H1 (cell line): ENCODE data around the gene PKN3. TPM values are rescaled to one million over a fixed set of nuclear protein-coding genes. Genes with fewer than 3 reads are reported as not detected.

Experiments
- BACH1 ChIP-seq: IDR thresholded peaks from 2 replicates; pipeline ENCODE4 v1.6.1; 2012; ENCODE audit warnings: low read length, improper control_type of control experiment
- CBX8 ChIP-seq: fragments of 300-800, 300-1000 bp; sonication (generic); IDR thresholded peaks from 2 replicates; pipeline ENCODE4 v1.7.1; 2016; ENCODE audit warnings: low read depth, low read length, borderline replicate concordance
- CHD2 ChIP-seq: IDR thresholded peaks from 2 replicates; pipeline ENCODE4 v1.6.1; 2012; ENCODE audit warnings: low read length, improper control_type of control experiment
- CTBP2 ChIP-seq: IDR thresholded peaks from 2 replicates; pipeline ENCODE4 v1.7.0; 2011; ENCODE audit warnings: borderline replicate concordance, mild to moderate bottlenecking, moderate library complexity, mixed read lengths, low read length; ENCODE audit not compliant: insufficient read depth, insufficient read length
- EGR1 ChIP-seq: IDR thresholded peaks from 2 replicates; pipeline ENCODE4 v1.6.1; 2011; ENCODE audit warnings: low read depth, low read length, borderline replicate concordance
- EZH2 ChIP-seq: fragments of 200-600 bp; sonication (generic); IDR thresholded peaks from 2 replicates; pipeline ENCODE4 v1.7.1; 2012; ENCODE audit warnings: low read depth, mild to moderate bottlenecking, moderate library complexity, low read length, inconsistent platforms; ENCODE audit not compliant: severe bottlenecking
- JUND ChIP-seq: IDR thresholded peaks from 2 replicates; pipeline ENCODE4 v1.6.1; 2011; ENCODE audit warnings: mild to moderate bottlenecking, improper control_type of control experiment, low read length
- KDM1A ChIP-seq: fragments of 200-600, 300-600 bp; sonication (generic); IDR thresholded peaks from 2 replicates; pipeline ENCODE4 v1.7.1; 2016; ENCODE audit warnings: mild to moderate bottlenecking, low read length, borderline replicate concordance
- KDM4A ChIP-seq: IDR thresholded peaks from one replicate; pipeline ENCODE4 v1.7.1; 2012; ENCODE audit warnings: low read depth, mild to moderate bottlenecking, moderate library complexity, low read length, inconsistent platforms; ENCODE audit not compliant: severe bottlenecking
- RAD21 ChIP-seq, 2 experiments: IDR thresholded peaks in 1 of 2; conservative IDR thresholded peaks in 1 of 2; 2 replicates each; pipeline ENCODE4 v1.6.1; 2011; ENCODE audit warnings: low read depth in 2 of 2, low read length in 2 of 2, improper control_type of control experiment in 1 of 2, inconsistent platforms in 1 of 2, mild to moderate bottlenecking in 1 of 2, moderate library complexity in 1 of 2
- RBBP5 ChIP-seq: IDR thresholded peaks from 2 replicates; pipeline ENCODE4 v1.7.1; 2012; ENCODE audit warnings: low read depth, mild to moderate bottlenecking, inconsistent platforms, low read length, moderate library complexity, borderline replicate concordance
- RNF2 ChIP-seq: fragments of 200-900, 300-1000 bp; sonication (generic); IDR thresholded peaks from 2 replicates; pipeline ENCODE4 v1.7.1; 2016; ENCODE audit warnings: borderline replicate concordance, low read depth, mild to moderate bottlenecking, antibody characterized with exemption, low read length; ENCODE audit not compliant: poor library complexity, severe bottlenecking; ENCODE audit errors: missing control alignments
- SAP30 ChIP-seq: fragments of 300-600 bp; sonication (generic); IDR thresholded peaks from 2 replicates; pipeline ENCODE4 v1.7.1; 2012; ENCODE audit warnings: low read length, moderate library complexity, mild to moderate bottlenecking, inconsistent platforms; ENCODE audit not compliant: insufficient read depth, insufficient replicate concordance
- SIN3A ChIP-seq, 2 experiments: IDR thresholded peaks in 1 of 2; conservative IDR thresholded peaks in 1 of 2; 2 replicates each; pipeline ENCODE4 v1.6.1; 2011 to 2012; ENCODE audit warnings: low read length in 2 of 2, improper control_type of control experiment in 1 of 2, low read depth in 1 of 2, mild to moderate bottlenecking in 1 of 2
- SP4 ChIP-seq: IDR thresholded peaks from 2 replicates; pipeline ENCODE4 v1.6.1; 2012; ENCODE audit warnings: low read length, inconsistent platforms
- SRF ChIP-seq: IDR thresholded peaks from 2 replicates; pipeline ENCODE4 v1.6.1; 2011; ENCODE audit warnings: mild to moderate bottlenecking, low read depth, low read length, moderate library complexity
- TEAD4 ChIP-seq: IDR thresholded peaks from 2 replicates; pipeline ENCODE4 v1.6.1; 2012; ENCODE audit warnings: low read depth, low read length, inconsistent platforms, mixed read lengths
- YY1 ChIP-seq: IDR thresholded peaks from 2 replicates; pipeline ENCODE4 v1.6.1; 2011; ENCODE audit warnings: low read depth, mild to moderate bottlenecking, low read length
- ZNF274 ChIP-seq: IDR thresholded peaks from 2 replicates; pipeline ENCODE4 v1.7.0; 2012; ENCODE audit warnings: low read length, borderline replicate concordance; ENCODE audit errors: extremely low read depth
- polyA plus RNA-seq, 7 experiments: library from polyadenylated mRNA; depleted of rRNA in 3 of 7; stranded (reverse) in 5 of 7; unstranded in 2 of 7; fragments of >200 nt in 5 of 7; fragments of 200-250 nt in 2 of 7; gene quantifications; 1 replicate in 5 of 7; 2 replicates in 1 of 7; 4 replicates in 1 of 7; pipeline versions ENCODE4 v1.2.1 to v1.2.3, GENCODE V29; 2011 to 2013; ENCODE audit warnings: missing spikeins in 2 of 7, mixed read lengths in 2 of 7
- total RNA-seq: library from RNA; stranded (reverse); fragmentation: NEBNext Ultra II Directional; extraction: Animal tissue kit (Norgen Biotek cat#: 25700); gene quantifications from 2 replicates; pipeline ENCODE4 v1.2.1, GENCODE V29; 2021
- TF ChIP-seq, protein P1 (sequence below), 3 experiments: IDR thresholded peaks; 1 replicate in 2 of 3; 2 replicates in 1 of 3; pipeline versions ENCODE4 v1.5.1 to v1.6.1; 2011; ENCODE audit warnings: low read length in 3 of 3, mild to moderate bottlenecking in 3 of 3, inconsistent platforms in 2 of 3, low read depth in 1 of 3, moderate library complexity in 1 of 3; ENCODE audit not compliant: insufficient read depth in 1 of 3; ENCODE audit errors: control extremely low read depth in 1 of 3

Gene PKN3
- total and polyA plus RNA-seq, 2 of the 8 experiments (the other 6 are each of a cell fraction or from before 2014, with no cell fraction given), result 15.7 to 16.3 TPM

DNA sequence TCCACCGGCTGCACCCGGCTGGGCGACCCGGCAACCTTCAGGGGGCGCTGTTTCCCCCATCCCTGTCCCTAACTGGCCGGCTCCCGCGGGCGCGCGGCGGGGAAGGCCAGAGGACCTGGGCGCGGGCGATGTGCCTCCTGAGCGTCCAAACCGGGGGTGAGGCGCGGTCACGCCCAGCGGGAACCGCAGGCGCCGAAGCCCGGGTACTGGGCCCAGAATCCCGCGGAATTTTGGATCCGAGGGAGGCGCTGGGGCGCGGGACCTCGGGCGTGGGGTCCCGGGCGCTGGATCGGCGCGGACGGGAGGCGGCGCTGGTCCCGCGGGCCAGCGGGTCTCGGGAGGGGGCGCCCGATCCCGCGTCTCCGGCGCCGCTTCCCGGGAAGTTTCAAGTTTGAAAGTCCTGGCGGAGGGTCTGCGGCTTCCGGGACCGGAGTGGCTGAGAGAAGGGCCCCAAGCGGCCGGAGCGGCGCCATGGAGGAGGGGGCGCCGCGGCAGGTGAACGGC, at the start of gene PKN3 (continued):
- TF ChIP-seq, protein P1, sequence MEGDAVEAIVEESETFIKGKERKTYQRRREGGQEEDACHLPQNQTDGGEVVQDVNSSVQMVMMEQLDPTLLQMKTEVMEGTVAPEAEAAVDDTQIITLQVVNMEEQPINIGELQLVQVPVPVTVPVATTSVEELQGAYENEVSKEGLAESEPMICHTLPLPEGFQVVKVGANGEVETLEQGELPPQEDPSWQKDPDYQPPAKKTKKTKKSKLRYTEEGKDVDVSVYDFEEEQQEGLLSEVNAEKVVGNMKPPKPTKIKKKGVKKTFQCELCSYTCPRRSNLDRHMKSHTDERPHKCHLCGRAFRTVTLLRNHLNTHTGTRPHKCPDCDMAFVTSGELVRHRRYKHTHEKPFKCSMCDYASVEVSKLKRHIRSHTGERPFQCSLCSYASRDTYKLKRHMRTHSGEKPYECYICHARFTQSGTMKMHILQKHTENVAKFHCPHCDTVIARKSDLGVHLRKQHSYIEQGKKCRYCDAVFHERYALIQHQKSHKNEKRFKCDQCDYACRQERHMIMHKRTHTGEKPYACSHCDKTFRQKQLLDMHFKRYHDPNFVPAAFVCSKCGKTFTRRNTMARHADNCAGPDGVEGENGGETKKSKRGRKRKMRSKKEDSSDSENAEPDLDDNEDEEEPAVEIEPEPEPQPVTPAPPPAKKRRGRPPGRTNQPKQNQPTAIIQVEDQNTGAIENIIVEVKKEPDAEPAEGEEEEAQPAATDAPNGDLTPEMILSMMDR (IDR thresholded peaks at IDR 0.05; ENCODE audit: control extremely low read depth in 1 of 3, insufficient read depth in 1 of 3, low read depth in 1 of 3, low read length in 3 of 3), result peak; percentile 72 to 87 (median 86)
- TF ChIP-seq RNF2 (no peak), EGR1 (no peak), KDM4A (no peak), SIN3A (conservative IDR thresholded peaks at IDR 0.05 in 1 of 2, IDR thresholded peaks at IDR 0.05 in 1 of 2; ENCODE audit: low read depth in 1 of 2, low read length in 2 of 2) (peak in 1 of 2 experiments; percentile 71; a peak in 2 of 4 replicates), KDM1A (no peak), CHD2 (no peak), RBBP5 (peak; percentile 48; the same call in 1 of the 2 replicates), TEAD4 (no peak; the same call in 1 of the 2 replicates), BACH1 (peak; percentile 72), RAD21 (IDR thresholded peaks at IDR 0.05 in 1 of 2, conservative IDR thresholded peaks at IDR 0.05 in 1 of 2; ENCODE audit: low read depth in 2 of 2, low read length in 2 of 2) (peak; percentile 34 to 46; a peak in 3 of 4 replicates), SP4 (0 out of 2 replicates have a peak, but pooled peaks have one; percentile 20), ZNF274 (no peak), SAP30 (no peak), JUND (0 out of 2 replicates have a peak, but pooled peaks have one; percentile 28), SRF (no peak), CTBP2 (no peak), EZH2 (no peak), YY1 (no peak), CBX8 (no peak)
- TF ChIP-seq, all 59 proteins: peak for 15
